GM20431 (cell line): ENCODE results near the gene EXOC2.

Source experiments
- in situ Hi-C: fragments of 300-500 bp; cut with MseI, MboI; formaldehyde crosslinking; loops from one replicate; pipeline ENCODE4 v1.15.0; 2020; ENCODE audit warnings: low sequenced_read_pairs; ENCODE audit not compliant: unreplicated experiment

Gene EXOC2

GRCh38 chr6:508006-508405 is 184.9 kb downstream of the EXOC2 start:
- in situ Hi-C loops = loop anchor here (10.0 kb wide), 1 partner anchor 93 kb away; no protein-coding TSS in a partner anchor

GRCh38 chr6:506920-507622 is 185.9 kb downstream of the EXOC2 start:
- in situ Hi-C loops = loop anchor here (10.0 kb wide), 1 partner anchor 92 kb away; no protein-coding TSS in a partner anchor

- in situ Hi-C loops = loop anchor here (10.0 kb wide), 1 partner anchor 92 kb away; no protein-coding TSS in a partner anchor
Measured at GRCh38 chr6:506508-506907, 186.4 kb downstream of the EXOC2 start.

- in situ Hi-C loops = loop anchor here (10.0 kb wide), 1 partner anchor 91 kb away; no protein-coding TSS in a partner anchor
Measured at GRCh38 chr6:505374-505773, 187.6 kb downstream of the EXOC2 start.

- in situ Hi-C loops = loop anchor here (10.0 kb wide), 1 partner anchor 90 kb away; no protein-coding TSS in a partner anchor
Measured at GRCh38 chr6:504446-504980, 188.4 kb downstream of the EXOC2 start.

GRCh38 chr6:503610-504362 is 189.2 kb downstream of the EXOC2 start:
- in situ Hi-C loops = loop anchor here (10.0 kb wide), 1 partner anchor 89 kb away; no protein-coding TSS in a partner anchor

- in situ Hi-C loops = loop anchor here (10.0 kb wide), 1 partner anchor 88 kb away; no protein-coding TSS in a partner anchor
Measured at GRCh38 chr6:502761-503160, 190.2 kb downstream of the EXOC2 start.

GRCh38 chr6:501891-502601 is 190.9 kb downstream of the EXOC2 start:
- in situ Hi-C loops = loop anchor here (10.0 kb wide), 1 partner anchor 87 kb away; no protein-coding TSS in a partner anchor

- in situ Hi-C loops = loop anchor here (10.0 kb wide), 1 partner anchor 85 kb away; no protein-coding TSS in a partner anchor
Measured at GRCh38 chr6:499617-500016, 193.3 kb downstream of the EXOC2 start.

GRCh38 chr6:498795-499231 is 194.1 kb downstream of the EXOC2 start:
- in situ Hi-C loops = no loop called here

GRCh38 chr6:497258-497657 is 195.7 kb downstream of the EXOC2 start:
- in situ Hi-C loops = no loop called here

GRCh38 chr6:496649-497048 is 196.3 kb downstream of the EXOC2 start:
- in situ Hi-C loops = no loop called here

- in situ Hi-C loops = no loop called here
Measured at GRCh38 chr6:494394-494793, 198.5 kb downstream of the EXOC2 start.

- in situ Hi-C loops = no loop called here
Measured at GRCh38 chr6:493840-494239, 199.1 kb downstream of the EXOC2 start.

GRCh38 chr6:492816-493414 is 200.0 kb downstream of the EXOC2 start:
- in situ Hi-C loops = no loop called here

- in situ Hi-C loops = no loop called here
Measured at GRCh38 chr6:492178-492577, 200.8 kb downstream of the EXOC2 start.

- in situ Hi-C loops = no loop called here
Measured at GRCh38 chr6:491233-491632, 201.7 kb downstream of the EXOC2 start.

- in situ Hi-C loops = no loop called here
Measured at GRCh38 chr6:490251-491037, 202.5 kb downstream of the EXOC2 start.

GRCh38 chr6:489762-490161 is 203.2 kb downstream of the EXOC2 start:
- in situ Hi-C loops = no loop called here
